ENCODE results near the gene SH3BP5.

DNA sequence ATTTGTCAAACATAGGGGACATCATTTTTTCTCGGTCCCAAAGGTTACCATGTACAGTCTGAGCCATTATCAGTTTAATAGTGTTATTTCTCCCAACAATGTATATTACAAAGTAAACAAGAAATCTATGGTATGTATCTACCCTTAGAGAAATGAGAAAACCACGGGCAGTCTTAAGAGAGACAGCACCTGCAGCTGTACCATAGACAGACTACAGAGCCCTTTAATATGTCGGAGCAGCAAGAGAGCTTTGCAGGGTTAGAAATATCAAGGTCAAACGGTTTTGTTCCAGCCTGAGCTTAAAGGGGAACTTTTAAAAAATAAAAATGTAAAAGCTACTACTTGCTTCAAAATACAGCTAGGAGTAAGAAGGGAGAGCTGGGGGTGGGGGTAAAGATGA is 53.2 kb downstream of the SH3BP5 start:
- TF ChIP-seq, protein P1, sequence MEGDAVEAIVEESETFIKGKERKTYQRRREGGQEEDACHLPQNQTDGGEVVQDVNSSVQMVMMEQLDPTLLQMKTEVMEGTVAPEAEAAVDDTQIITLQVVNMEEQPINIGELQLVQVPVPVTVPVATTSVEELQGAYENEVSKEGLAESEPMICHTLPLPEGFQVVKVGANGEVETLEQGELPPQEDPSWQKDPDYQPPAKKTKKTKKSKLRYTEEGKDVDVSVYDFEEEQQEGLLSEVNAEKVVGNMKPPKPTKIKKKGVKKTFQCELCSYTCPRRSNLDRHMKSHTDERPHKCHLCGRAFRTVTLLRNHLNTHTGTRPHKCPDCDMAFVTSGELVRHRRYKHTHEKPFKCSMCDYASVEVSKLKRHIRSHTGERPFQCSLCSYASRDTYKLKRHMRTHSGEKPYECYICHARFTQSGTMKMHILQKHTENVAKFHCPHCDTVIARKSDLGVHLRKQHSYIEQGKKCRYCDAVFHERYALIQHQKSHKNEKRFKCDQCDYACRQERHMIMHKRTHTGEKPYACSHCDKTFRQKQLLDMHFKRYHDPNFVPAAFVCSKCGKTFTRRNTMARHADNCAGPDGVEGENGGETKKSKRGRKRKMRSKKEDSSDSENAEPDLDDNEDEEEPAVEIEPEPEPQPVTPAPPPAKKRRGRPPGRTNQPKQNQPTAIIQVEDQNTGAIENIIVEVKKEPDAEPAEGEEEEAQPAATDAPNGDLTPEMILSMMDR (IDR thresholded peaks at IDR 0.05): no peak
- TF ChIP-seq POLR2A (IDR thresholded peaks at IDR 0.05): no peak
